Tibial nerve (tissue), 4 donors: Measurements from ENCODE around the gene LHX2. TPM values are rescaled to one million over a fixed set of nuclear protein-coding genes. Genes with fewer than 3 reads are reported as not detected.

Source experiments
- DNase-seq, 2 donors: peaks; one replicate each; pipeline ENCODE4 v3.0.0-alpha.2; 2019; ENCODE audit warnings: low spot score in 2 of 2
- H3K27ac ChIP-seq, 4 donors: fragments of 200-600 bp; sonication (generic) in 3 of 4; one replicate each; pipeline ENCODE4 v1.5.1; 2017 to 2019; ENCODE audit warnings: mild to moderate bottlenecking in 1 of 4
- H3K27me3 ChIP-seq, 2 donors: fragments of 200-600 bp; sonication (generic) in 1 of 2; one replicate each; pipeline versions ENCODE4 v1.5.1 to v1.6.0; 2017 to 2019
- H3K36me3 ChIP-seq, 3 donors: fragments of 200-600 bp; sonication (generic); one replicate each; pipeline ENCODE4 v1.5.1; 2018 to 2019
- H3K4me1 ChIP-seq, 4 donors: fragments of 200-600 bp; sonication (generic) in 3 of 4; one replicate each; pipeline ENCODE4 v1.5.1; 2017 to 2019
- H3K4me3 ChIP-seq, 4 donors: fragments of 200-600 bp; sonication (generic) in 3 of 4; one replicate each; pipeline ENCODE4 v1.5.1; 2017 to 2019; ENCODE audit warnings: mild to moderate bottlenecking in 1 of 4, moderate library complexity in 1 of 4
- H3K9me3 ChIP-seq, 4 donors: fragments of 200-600 bp; sonication (generic) in 3 of 4; one replicate each; pipeline ENCODE4 v1.5.1; 2017 to 2019
- EP300 ChIP-seq, 2 donors: sonication (generic); formaldehyde crosslinking; IDR thresholded peaks; one replicate each; pipeline ENCODE4 v1.6.1; 2017; ENCODE audit warnings: antibody characterized with exemption in 2 of 2, mild to moderate bottlenecking in 1 of 2
- POLR2A ChIP-seq, 2 donors: fragments of 450-650 bp; IDR thresholded peaks; one replicate each; pipeline ENCODE4 v1.6.1; 2017; ENCODE audit warnings: antibody characterized with exemption in 2 of 2, mild to moderate bottlenecking in 2 of 2, moderate library complexity in 2 of 2
- WGBS, 2 donors: methylation state at CpG; one replicate each; pipeline ENCODE4 v1.1.5; 2018; 5-methylcytosine and 5-hydroxymethylcytosine counted together
- total RNA-seq, 4 donors: library from RNA; depleted of rRNA; stranded (reverse); fragments of >200 nt; gene quantifications; one replicate each; pipeline ENCODE4 v1.1.0, GENCODE V29; 2016
- TF ChIP-seq, protein P1 (sequence below), 5 experiments: fragments of 200-600 bp in 3 of 5; fragments of 450-650 bp in 2 of 5; sonication (generic) in 3 of 5; IDR thresholded peaks; one replicate each; pipeline ENCODE4 v1.5.1; 2016 to 2019; ENCODE audit warnings: antibody characterized with exemption in 5 of 5, mild to moderate bottlenecking in 3 of 5, moderate library complexity in 2 of 5

The LHX2 gene
- total RNA-seq, 4 donors from 2014 or later: not detected

DNA sequence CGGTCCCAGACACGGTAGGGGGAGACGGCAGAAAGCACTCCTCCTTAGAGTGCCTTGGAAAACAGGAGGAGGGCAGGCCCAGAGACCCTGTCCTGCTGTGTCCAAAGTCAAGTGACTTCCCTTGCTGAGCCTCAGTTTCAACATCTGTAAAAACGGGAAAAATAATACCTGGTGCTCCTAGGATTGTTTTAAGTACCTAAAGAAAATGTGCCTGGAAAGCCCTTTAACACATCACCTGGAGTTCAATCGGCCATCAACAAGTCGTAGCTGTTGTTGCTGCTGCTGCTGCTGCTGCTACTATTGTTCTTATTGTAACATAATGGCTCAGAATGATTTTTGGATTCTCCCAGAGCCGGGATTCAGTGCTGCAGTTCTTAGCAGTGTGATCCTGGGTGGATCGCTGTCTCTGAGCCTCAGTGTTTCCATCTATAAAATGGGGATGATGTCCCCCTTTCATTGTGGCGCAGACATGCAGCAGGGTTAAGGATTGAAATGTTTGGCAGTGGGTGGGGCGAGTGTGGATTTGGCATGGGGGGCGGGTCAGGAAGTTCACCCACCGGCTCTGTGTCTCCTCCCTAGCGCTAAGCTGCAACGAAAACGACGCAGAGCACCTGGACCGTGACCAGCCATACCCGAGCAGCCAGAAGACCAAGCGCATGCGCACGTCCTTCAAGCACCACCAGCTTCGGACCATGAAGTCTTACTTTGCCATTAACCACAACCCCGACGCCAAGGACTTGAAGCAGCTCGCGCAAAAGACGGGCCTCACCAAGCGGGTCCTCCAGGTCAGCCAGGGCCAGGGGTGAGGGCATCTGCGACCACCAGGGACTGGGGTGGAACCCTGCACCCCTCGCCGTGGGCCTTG is 9.2 kb downstream of the LHX2 start:
- Histone ChIP-seq H3K36me3 (no peaks in the 10 kb centered on the region), H3K9me3 (no peaks in the 10 kb centered on the region), H3K4me1 (peaks cover 0 to 42% (median 21%) of the 10 kb centered on the region in 4 donors), H3K27me3 (peaks cover 3 to 98% of the 10 kb centered on the region in 2 donors), H3K27ac (no peak overlapping the region), H3K4me3 (no peak overlapping the region)
- DNase-seq: no peak
- 35 to 41% methylated on average over 20 to 31 of the region's 31 CpGs for WGBS, 2 donors
- TF ChIP-seq EP300 (IDR thresholded peaks at IDR 0.05) (no peak), POLR2A (IDR thresholded peaks at IDR 0.05) (no peak)
- TF ChIP-seq, protein P1, sequence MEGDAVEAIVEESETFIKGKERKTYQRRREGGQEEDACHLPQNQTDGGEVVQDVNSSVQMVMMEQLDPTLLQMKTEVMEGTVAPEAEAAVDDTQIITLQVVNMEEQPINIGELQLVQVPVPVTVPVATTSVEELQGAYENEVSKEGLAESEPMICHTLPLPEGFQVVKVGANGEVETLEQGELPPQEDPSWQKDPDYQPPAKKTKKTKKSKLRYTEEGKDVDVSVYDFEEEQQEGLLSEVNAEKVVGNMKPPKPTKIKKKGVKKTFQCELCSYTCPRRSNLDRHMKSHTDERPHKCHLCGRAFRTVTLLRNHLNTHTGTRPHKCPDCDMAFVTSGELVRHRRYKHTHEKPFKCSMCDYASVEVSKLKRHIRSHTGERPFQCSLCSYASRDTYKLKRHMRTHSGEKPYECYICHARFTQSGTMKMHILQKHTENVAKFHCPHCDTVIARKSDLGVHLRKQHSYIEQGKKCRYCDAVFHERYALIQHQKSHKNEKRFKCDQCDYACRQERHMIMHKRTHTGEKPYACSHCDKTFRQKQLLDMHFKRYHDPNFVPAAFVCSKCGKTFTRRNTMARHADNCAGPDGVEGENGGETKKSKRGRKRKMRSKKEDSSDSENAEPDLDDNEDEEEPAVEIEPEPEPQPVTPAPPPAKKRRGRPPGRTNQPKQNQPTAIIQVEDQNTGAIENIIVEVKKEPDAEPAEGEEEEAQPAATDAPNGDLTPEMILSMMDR (IDR thresholded peaks at IDR 0.05): no peak

DNA sequence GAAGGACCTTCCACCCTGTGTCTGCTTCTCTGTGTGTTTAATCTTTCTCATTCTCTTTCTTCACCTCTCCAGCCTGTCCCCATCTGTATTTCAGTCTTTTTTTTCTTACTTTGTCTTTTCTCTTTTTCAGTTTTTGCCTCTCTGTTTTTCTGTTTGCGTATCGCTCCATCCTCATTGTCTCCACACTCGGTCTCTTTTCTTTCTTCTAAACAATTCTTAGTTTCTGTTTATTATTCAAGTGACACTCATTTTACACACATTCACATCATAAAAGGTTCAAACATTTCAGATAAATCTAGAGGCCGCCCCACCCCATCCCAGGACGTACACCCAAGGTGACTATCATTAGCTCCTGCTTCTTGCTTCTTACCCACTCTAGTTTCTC is 9.8 kb downstream of the LHX2 start:
- Histone ChIP-seq H3K9me3 (no peaks in the 10 kb centered on the region), H3K27ac (no peak overlapping the region), H3K27me3 (peaks cover 3 to 92% of the 10 kb centered on the region in 2 donors), H3K36me3 (no peaks in the 10 kb centered on the region), H3K4me1 (peaks cover 0 to 36% (median 18%) of the 10 kb centered on the region in 4 donors), H3K4me3 (no peak overlapping the region)
- no peak for TF ChIP-seq POLR2A (IDR thresholded peaks at IDR 0.05)
- TF ChIP-seq, protein P1 (IDR thresholded peaks at IDR 0.05): no peak
- TF ChIP-seq EP300 (IDR thresholded peaks at IDR 0.05): no peak
- no peak for DNase-seq
- 51 to 53% methylated on average over 5 of the region's 5 CpGs for WGBS, 2 donors

DNA sequence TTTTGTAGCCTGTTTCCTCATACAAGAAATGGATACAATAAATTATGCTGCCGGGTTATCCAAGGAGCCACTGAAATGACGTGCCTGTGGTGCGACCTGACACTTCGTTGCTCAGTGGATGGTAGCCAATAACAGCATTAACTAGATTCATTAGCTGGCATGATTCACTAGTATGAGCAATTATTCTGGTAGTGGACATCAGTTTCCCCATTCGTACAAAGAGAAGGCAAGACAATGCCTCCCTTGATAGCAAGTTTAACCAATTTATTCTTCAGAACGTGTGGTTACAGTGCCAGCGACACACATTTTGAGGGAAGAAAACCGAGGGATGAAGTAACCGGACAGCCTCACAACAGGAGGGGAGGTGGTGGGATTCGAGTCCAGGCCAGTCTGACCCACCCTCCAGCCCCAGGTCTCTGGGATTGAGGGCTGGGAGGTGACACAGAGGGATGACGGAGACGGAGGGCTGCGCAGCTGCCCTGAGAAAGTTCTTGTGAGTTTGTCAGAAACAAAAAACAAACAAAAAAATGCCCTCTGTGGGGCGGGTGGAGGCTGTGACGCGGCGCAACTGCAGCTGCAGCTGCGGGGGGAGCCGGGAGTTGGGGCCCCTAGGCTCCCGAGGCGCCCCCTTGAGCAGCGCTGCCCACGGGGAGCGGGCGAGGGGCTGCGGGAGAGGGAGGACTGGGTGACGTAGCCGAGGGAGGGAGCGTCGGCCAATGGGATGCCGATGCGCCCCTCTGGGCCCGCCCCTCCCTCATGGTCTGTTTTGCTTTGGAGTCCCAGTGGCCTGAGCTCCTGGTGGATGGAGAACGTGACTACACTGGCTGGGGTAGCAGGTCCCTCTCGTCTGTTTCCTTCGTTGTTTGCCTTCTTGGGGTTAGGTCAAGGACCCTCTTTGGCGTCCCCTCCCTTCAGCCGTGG is 10.9 kb downstream of the LHX2 start:
- Histone ChIP-seq H3K36me3 (no peaks in the 10 kb centered on the region), H3K27ac (no peak overlapping the region), H3K4me3 (no peak overlapping the region), H3K9me3 (no peaks in the 10 kb centered on the region), H3K27me3 (peaks cover 3 to 81% of the 10 kb centered on the region in 2 donors), H3K4me1 (peaks cover 0 to 25% (median 11%) of the 10 kb centered on the region in 4 donors)
- no peak for DNase-seq
- 15 to 22% methylated on average over 35 to 38 of the region's 38 CpGs for WGBS, 2 donors
- TF ChIP-seq, protein P1 (IDR thresholded peaks at IDR 0.05): no peak
- TF ChIP-seq POLR2A (IDR thresholded peaks at IDR 0.05): no peak
- TF ChIP-seq EP300 (IDR thresholded peaks at IDR 0.05): no peak

DNA sequence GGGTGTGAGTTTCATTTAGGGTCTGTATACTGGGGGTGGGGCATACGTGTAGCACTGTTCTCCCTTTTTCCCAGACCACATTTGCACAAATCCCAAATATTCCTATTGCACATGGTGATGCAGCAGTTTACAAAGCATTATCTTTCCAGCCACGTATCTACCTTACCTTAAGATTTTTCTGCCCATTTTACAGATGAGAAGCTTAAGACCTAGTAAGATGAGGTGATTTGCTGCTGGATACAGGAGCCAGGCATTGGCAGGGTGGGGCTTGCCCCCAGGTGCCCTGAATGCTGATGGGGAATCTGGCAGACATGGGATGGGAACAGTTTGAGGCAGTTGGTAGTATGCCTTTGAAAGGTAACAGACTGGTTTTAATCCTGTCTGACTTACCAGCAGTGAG is 12.5 kb downstream of the LHX2 start:
- H3K9me3 ChIP-seq: no peaks in the 10 kb centered on the region
- H3K4me3 ChIP-seq: no peak overlapping the region
- H3K27me3 ChIP-seq: peaks cover 0 to 71% of the 10 kb centered on the region in 2 donors
- H3K27ac ChIP-seq: no peak overlapping the region
- no peaks in the 10 kb centered on the region for H3K36me3 ChIP-seq
- TF ChIP-seq, protein P1 (IDR thresholded peaks at IDR 0.05): no peak
- TF ChIP-seq EP300 (IDR thresholded peaks at IDR 0.05) (no peak), POLR2A (IDR thresholded peaks at IDR 0.05) (no peak)
- peaks cover 0 to 11% (median 0%) of the 10 kb centered on the region in 4 donors for H3K4me1 ChIP-seq
- no peak for DNase-seq
- 66 to 88% methylated on average over 2 of the region's 2 CpGs for WGBS, 2 donors
